Spinal cord (tissue), 10 donors: Measurements from ENCODE around the gene TSPAN16. TPM values are rescaled to one million over a fixed set of nuclear protein-coding genes. Genes with fewer than 3 reads are reported as not detected.
"Not testable (repeated sequence)": the region's sequence is repeated elsewhere in the genome, so short reads cannot be mapped to it uniquely, and the experiment has no call there.

Source experiments
- DNase-seq, 6 donors: peaks; one replicate each; pipeline versions ENCODE4 v3.0.0 to v3.0.0-alpha.2; 2013 to 2015; ENCODE audit warnings: low spot score in 6 of 6, low read depth in 4 of 6
- H3K27ac ChIP-seq: one replicate; pipeline ENCODE4 v1.5.1; 2013; ENCODE audit warnings: low read depth, low read length, control low read depth
- H3K27me3 ChIP-seq: one replicate; pipeline ENCODE4 v1.6.1; 2013; ENCODE audit warnings: low read length; ENCODE audit not compliant: control insufficient read depth, insufficient read depth
- H3K36me3 ChIP-seq: one replicate; pipeline ENCODE4 v1.6.1; 2013; ENCODE audit warnings: low read length; ENCODE audit not compliant: control insufficient read depth, insufficient read depth
- H3K4me1 ChIP-seq: one replicate; pipeline ENCODE4 v1.6.1; 2013; ENCODE audit warnings: low read length; ENCODE audit not compliant: control insufficient read depth, insufficient read depth
- H3K4me3 ChIP-seq: one replicate; pipeline ENCODE4 v1.5.1; 2013; ENCODE audit warnings: low read depth, low read length, control low read depth
- H3K9me3 ChIP-seq: one replicate; pipeline ENCODE4 v1.6.1; 2013; ENCODE audit warnings: low read length; ENCODE audit not compliant: control insufficient read depth, insufficient read depth
- WGBS: methylation state at CpG from one replicate; pipeline ENCODE4 v1.1.5; 2013; ENCODE audit warnings: missing lambda C conversion rate; ENCODE audit not compliant: insufficient coverage; 5-methylcytosine and 5-hydroxymethylcytosine counted together
- polyA plus RNA-seq, 2 donors: library from polyadenylated mRNA; unstranded; fragments of 120-200 nt; gene quantifications; one replicate each; pipeline ENCODE4 v1.2.1, GENCODE V29; 2013; ENCODE audit not compliant: insufficient read length in 2 of 2
- total RNA-seq, 2 donors: library from RNA; depleted of rRNA in 1 of 2; stranded (reverse); fragments of 120-200 nt in 1 of 2; fragments of >200 nt in 1 of 2; gene quantifications; one replicate each; pipeline versions ENCODE4 v1.2.3 to v1.2.4, GENCODE V29; 2013 to 2014
- donor health status: healthy.

TSPAN16 gene
- total and polyA plus RNA-seq, 4 donors: 0.36 TPM; not detected in 3

GRCh38 chr19:11349171-11349570 lies 53.2 kb downstream of the TSPAN16 start:
- WGBS: 65% methylated on average over 3 of the region's 4 CpGs
- no peaks in the 10 kb centered on the region for H3K9me3 ChIP-seq
- DNase-seq: no peak
- no peak overlapping the region for H3K27ac ChIP-seq
- H3K27me3 ChIP-seq: no peaks in the 10 kb centered on the region
- peaks cover 23% of the 10 kb centered on the region for H3K4me1 ChIP-seq
- no peak overlapping the region for H3K4me3 ChIP-seq
- H3K36me3 ChIP-seq: peaks cover 2% of the 10 kb centered on the region

DNA sequence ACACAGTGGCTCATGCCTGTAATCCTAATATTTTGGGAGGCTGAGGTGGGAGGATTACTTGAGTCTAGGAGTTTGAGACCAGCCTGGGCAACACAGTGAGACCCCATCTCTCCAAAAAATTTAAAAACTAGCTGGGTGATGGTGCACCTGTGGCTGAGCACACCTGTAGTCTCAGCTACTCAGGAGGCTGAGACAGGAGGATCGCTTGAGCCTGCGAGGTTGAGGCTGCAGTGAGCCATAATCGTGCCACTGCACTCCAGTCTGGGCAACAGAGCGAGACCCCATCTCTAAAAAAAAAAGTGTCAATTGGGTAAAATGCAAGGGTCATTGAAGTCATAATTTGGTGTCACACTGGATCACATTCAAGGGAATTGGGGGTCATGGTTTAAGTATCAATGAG lies 58.1 kb downstream of the TSPAN16 start:
- WGBS: 94% methylated on average over 4 of the region's 4 CpGs

DNA sequence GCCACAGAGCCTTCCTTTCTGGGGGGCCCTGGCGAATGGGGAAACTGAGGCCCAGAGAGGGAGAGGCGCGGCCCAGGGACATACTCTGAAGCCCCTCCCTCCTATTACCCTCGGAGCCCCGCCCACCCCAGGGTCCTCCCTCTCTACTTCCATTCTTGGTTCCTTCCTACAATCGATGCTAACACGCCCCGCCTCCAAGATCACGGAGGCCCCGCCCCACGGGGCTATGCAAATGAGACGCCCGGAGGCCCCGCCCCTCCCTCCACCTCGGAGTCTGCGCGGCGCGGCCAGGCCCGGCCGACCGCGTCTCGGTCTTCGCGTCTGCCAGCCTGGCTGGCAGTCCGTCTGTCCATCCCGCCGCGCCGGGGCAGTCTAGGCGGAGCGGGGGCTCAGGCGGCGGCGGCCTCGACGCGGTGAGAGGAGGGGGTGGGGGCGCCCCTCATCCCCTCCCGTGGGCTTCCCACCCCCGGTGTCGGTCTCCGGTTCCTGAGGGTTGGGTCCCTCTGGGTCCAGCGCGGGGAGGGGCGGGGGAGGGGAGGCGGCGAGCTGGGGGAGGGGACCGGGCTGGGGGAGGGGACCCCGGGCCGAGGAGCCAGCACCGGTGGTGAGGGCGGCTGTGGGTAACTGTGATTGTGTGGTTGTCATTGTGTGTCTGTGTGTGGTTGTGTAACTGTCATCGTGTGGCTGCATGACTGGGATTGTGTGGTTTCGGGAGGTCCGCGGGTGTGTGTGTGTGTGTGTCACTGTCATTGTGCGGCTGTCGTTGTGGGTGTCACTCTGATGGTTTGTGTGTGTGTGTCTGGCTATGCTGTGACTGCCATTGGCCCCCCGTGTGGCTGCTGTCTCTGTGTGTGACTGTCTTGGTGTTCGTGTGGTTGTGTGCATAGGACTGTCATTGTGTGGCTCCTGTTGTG lies 59.5 kb downstream of the TSPAN16 start, which contains the start of gene PLPPR2:
Gene PLPPR2, plus strand, starts transcription at position 273 of the 914 bp plus-strand sequence. CDS start 2,242 bp downstream, outside the sequence.
- H3K27ac ChIP-seq: peak within 1 kb of the TSS; percentile 8
- peaks cover 28% of the 10 kb centered on the region for H3K4me1 ChIP-seq
- peaks cover 41% of the 10 kb centered on the region for H3K36me3 ChIP-seq
- H3K4me3 ChIP-seq: peak within 1 kb of the TSS; percentile 67
- 3% methylated on average over 46 of the region's 62 CpGs for WGBS
- H3K9me3 ChIP-seq: no peaks in the 10 kb centered on the region
- H3K27me3 ChIP-seq: no peaks in the 10 kb centered on the region
- DNase-seq: peak in 5 of 6 donors; percentile 91 to 99 (median 93)

More for the DNA sequence above, 58.1 kb downstream of the TSPAN16 start:
- H3K4me3 ChIP-seq, H3K27me3 ChIP-seq, H3K27ac ChIP-seq, DNase-seq, H3K9me3 ChIP-seq: not testable (repeated sequence)
- peaks cover 28% of the 10 kb centered on the region for H3K4me1 ChIP-seq
- H3K36me3 ChIP-seq: peaks cover 28% of the 10 kb centered on the region

- no peaks in the 10 kb centered on the region for H3K27me3 ChIP-seq
- H3K9me3 ChIP-seq: no peaks in the 10 kb centered on the region
- H3K27ac ChIP-seq: no peak overlapping the region
- no peak for DNase-seq
- H3K4me1 ChIP-seq: peaks cover 28% of the 10 kb centered on the region
- peak overlapping the region; percentile 67 for H3K4me3 ChIP-seq
- H3K36me3 ChIP-seq: peaks cover 47% of the 10 kb centered on the region
- 64% methylated on average over 6 of the region's 6 CpGs for WGBS
Measured at GRCh38 chr19:11356074-11356397, 60.1 kb downstream of the TSPAN16 start.

DNA sequence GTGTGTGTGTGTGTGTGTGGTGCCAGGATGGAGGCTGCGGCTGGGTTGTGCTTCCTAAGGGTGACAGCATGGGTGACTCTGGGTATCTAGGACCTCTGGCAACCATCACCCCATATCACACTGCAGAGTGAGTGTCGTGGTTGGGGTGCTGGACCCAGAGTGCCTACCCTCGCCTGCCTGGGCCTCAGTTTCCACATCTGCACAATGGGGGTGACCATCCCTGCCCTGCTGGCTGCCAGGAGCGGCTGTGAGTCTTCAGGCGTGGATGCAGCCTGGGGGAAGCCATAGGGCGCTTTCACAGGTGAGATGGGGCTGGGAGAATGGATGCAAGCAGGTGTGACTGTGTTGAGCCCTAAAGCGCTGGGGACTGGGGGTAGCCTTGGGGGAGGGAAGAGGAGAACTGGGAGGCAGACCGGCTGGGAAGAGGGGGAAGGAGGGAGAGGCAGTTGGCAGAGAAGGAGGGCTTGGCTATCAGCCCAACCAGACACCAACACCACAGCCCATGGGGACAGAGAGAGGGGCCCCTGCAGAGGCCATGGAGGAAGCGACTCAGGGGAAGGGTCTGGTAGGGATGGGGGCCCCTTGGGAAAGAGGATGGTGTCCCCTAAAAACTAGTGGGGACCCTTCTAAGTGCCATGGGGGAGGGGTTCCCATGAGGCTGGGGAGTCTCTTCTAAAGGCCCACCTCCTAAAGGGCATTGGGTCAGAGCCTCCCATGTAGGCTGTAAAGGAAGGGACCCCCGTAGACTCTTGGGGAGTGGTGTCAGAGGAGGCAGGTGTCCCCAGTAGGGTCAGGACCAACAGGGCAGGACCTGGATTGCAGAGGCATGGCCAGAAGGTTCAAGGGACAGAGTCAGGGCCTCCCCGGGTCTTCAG lies 61.0 kb downstream of the TSPAN16 start:
- Histone ChIP-seq H3K27ac (no peak overlapping the region), H3K27me3 (no peaks in the 10 kb centered on the region)

GRCh38 chr19:11359421-11359820 lies 63.5 kb downstream of the TSPAN16 start:
- Histone ChIP-seq H3K27ac (no peak overlapping the region), H3K4me1 (peaks cover 35% of the 10 kb centered on the region), H3K36me3 (peaks cover 79% of the 10 kb centered on the region), H3K9me3 (no peaks in the 10 kb centered on the region), H3K27me3 (no peaks in the 10 kb centered on the region), H3K4me3 (no peak overlapping the region)
- DNase-seq: no peak
- 82% methylated on average over 11 of the region's 11 CpGs for WGBS

More for the DNA sequence above, 61.0 kb downstream of the TSPAN16 start:
- DNase-seq: no peak
- WGBS: 81% methylated on average over 6 of the region's 11 CpGs
- Histone ChIP-seq H3K4me1 (peaks cover 32% of the 10 kb centered on the region), H3K4me3 (peak overlapping the region; percentile 67), H3K9me3 (no peaks in the 10 kb centered on the region), H3K36me3 (peaks cover 56% of the 10 kb centered on the region)

DNA sequence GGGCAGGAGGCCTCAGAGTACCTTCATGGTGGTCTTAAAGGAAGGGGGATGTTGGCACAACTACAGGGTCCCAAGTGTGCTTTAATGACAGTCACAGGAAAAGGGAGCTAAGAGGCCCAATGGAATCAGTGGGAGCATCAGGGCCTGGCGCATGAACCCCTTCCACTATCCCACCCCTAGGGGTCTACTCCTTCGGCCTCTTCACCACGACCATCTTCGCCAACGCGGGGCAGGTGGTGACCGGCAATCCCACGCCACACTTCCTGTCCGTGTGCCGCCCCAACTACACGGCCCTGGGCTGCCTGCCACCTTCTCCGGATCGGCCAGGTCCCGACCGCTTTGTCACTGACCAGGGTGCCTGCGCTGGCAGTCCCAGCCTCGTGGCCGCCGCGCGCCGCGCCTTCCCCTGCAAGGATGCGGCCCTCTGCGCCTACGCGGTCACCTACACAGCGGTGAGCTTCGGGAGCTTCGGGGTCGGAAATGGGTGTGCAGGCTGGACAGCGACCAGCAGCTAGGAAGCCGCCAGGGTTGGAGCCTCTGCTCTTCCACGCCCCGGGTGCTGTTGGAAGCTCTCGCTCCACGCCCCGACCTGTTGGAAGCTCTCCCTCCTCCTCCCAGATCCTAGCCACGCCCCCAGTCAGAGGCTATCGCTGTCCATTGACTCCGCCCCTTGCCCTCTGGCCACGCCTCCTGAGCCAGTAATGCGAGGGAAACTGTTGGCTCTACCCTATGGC lies 65.2 kb downstream of the TSPAN16 start:
- Histone ChIP-seq H3K27ac (no peak overlapping the region), H3K4me3 (no peak overlapping the region), H3K36me3 (peaks cover 96% of the 10 kb centered on the region), H3K4me1 (peaks cover 35% of the 10 kb centered on the region), H3K27me3 (no peaks in the 10 kb centered on the region), H3K9me3 (no peaks in the 10 kb centered on the region)
- 33% methylated on average over 43 of the region's 43 CpGs for WGBS
- DNase-seq: no peak

DNA sequence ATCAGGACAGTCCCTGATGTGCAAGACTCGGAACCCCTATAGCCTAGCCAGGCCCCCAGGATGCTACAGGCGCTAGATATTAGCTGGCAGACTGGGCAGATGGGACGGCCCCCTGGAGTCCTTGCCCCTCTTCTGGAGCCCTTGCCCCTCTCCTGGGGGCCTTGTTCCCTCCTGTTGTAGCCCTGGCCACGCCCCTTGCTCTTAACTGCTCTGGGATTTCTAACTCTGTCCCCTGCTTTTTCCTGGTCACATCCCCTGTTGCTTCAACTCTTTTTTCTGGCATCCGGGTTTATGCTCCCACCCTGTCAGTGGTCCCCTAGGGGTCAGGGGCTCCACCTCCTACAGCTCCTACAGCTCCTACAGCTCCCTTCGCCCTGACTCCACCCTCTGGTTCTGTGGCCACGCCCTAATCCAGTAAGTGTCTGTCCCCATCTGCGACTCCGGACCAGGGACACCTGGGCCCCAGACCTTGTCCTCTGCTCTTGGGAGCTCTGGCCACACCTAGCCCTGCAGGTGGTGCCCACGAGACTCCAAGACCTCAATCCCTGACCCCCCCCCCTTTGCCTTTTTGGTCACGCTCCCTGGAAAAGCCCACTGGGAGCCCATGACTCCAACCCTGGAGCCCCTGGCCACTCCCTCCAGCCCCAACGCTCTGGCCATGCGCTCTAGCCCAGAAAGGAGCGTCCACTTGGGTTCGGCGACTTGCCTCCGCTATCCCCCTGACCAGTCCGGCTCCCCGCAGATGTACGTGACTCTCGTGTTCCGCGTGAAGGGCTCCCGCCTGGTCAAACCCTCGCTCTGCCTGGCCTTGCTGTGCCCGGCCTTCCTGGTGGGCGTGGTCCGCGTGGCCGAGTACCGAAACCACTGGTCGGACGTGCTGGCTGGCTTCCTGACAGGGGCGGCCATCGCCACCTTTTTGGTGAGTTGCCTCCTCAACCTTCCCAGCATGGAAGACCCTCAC lies 66.1 kb downstream of the TSPAN16 start:
- no peaks in the 10 kb centered on the region for H3K27me3 ChIP-seq
- DNase-seq: no peak
- H3K36me3 ChIP-seq: peaks cover 89% of the 10 kb centered on the region
- H3K27ac ChIP-seq: no peak overlapping the region
- WGBS: 70% methylated on average over 34 of the region's 35 CpGs
- H3K4me3 ChIP-seq: no peak overlapping the region
- no peaks in the 10 kb centered on the region for H3K9me3 ChIP-seq
- H3K4me1 ChIP-seq: peaks cover 26% of the 10 kb centered on the region
